Activated effector memory CD4-positive, alpha-beta T cell treated with anti-CD3 and anti-CD28 coated beads, Interleukin-2, amount 50 U/mL, for 16 hours (primary cell): Measurements from ENCODE around the gene LRRC7.
"Not testable (repeated sequence)": the region's sequence is repeated elsewhere in the genome, so short reads cannot be mapped to it uniquely, and the experiment has no call there.

Source experiments
- DNase-seq: peaks from one replicate; pipeline ENCODE4 v3.0.0-alpha.2; 2020

Gene LRRC7

GRCh38 chr1:69787151-69787550 lies 219.4 kb downstream of the LRRC7 start:
- peak; percentile 61 for DNase-seq

GRCh38 chr1:69791311-69791710 lies 223.6 kb downstream of the LRRC7 start:
- no peak for DNase-seq

GRCh38 chr1:69794831-69795230 lies 227.1 kb downstream of the LRRC7 start:
- no peak for DNase-seq

- DNase-seq, result no peak
Observed at GRCh38 chr1:69814926-69815325, 247.2 kb downstream of the LRRC7 start.

GRCh38 chr1:69824932-69825331 lies 257.2 kb downstream of the LRRC7 start:
- no peak for DNase-seq

- DNase-seq, result no peak
Observed at GRCh38 chr1:69827732-69828131, 260.0 kb downstream of the LRRC7 start.

GRCh38 chr1:69833536-69833935 lies 265.8 kb downstream of the LRRC7 start:
- no peak for DNase-seq

GRCh38 chr1:69834336-69834735 lies 266.6 kb downstream of the LRRC7 start:
- no peak for DNase-seq

GRCh38 chr1:69835955-69836354 lies 268.2 kb downstream of the LRRC7 start:
- DNase-seq, result no peak

- DNase-seq, result no peak
Observed at GRCh38 chr1:69836971-69837636, 269.4 kb downstream of the LRRC7 start.

GRCh38 chr1:69842326-69842725 lies 274.6 kb downstream of the LRRC7 start:
- DNase-seq, result no peak

GRCh38 chr1:69845655-69846054 lies 277.9 kb downstream of the LRRC7 start:
- DNase-seq, result no peak

- DNase-seq, result no peak
Observed at GRCh38 chr1:69846267-69846666, 278.5 kb downstream of the LRRC7 start.

GRCh38 chr1:69847670-69848069 lies 279.9 kb downstream of the LRRC7 start:
- no peak for DNase-seq

- no peak for DNase-seq
Observed at GRCh38 chr1:69852151-69852550, 284.4 kb downstream of the LRRC7 start.

GRCh38 chr1:69852706-69853105 lies 285.0 kb downstream of the LRRC7 start:
- no peak for DNase-seq

- no peak for DNase-seq
Observed at GRCh38 chr1:69858534-69858933, 290.8 kb downstream of the LRRC7 start.

GRCh38 chr1:69861641-69862040 lies 293.9 kb downstream of the LRRC7 start:
- no peak for DNase-seq

GRCh38 chr1:69862906-69863305 lies 295.2 kb downstream of the LRRC7 start:
- DNase-seq, result no peak

GRCh38 chr1:69863704-69864103 lies 296.0 kb downstream of the LRRC7 start:
- DNase-seq, result no peak

- DNase-seq, result no peak
Observed at GRCh38 chr1:69871412-69871811, 303.7 kb downstream of the LRRC7 start.

GRCh38 chr1:69878338-69878737 lies 310.6 kb downstream of the LRRC7 start:
- DNase-seq, result no peak

GRCh38 chr1:69888016-69888415 lies 320.3 kb downstream of the LRRC7 start:
- DNase-seq, result not testable (repeated sequence)

GRCh38 chr1:69888657-69889056 lies 320.9 kb downstream of the LRRC7 start:
- DNase-seq, result no peak

GRCh38 chr1:69898403-69898947 lies 330.8 kb downstream of the LRRC7 start:
- no peak for DNase-seq
